Urothelium cell line (cell line): ENCODE data around the gene MSANTD3.
"Not testable (repeated sequence)": the region's sequence is repeated elsewhere in the genome, so short reads cannot be mapped to it uniquely, and the experiment has no call there.

Source experiments
- DNase-seq: peaks from one replicate; pipeline ENCODE4 v3.0.0; 2011; ENCODE audit warnings: low spot score, mixed read lengths
- FAIRE-seq: peaks from 2 replicates; lab custom pipeline; 2011; peaks lifted over from hg19 to GRCh38; lab: Jason Lieb, UNC

Gene MSANTD3, protein sequence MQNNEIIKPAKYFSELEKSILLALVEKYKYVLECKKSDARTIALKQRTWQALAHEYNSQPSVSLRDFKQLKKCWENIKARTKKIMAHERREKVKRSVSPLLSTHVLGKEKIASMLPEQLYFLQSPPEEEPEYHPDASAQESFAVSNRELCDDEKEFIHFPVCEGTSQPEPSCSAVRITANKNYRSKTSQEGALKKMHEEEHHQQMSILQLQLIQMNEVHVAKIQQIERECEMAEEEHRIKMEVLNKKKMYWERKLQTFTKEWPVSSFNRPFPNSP

GRCh38 chr9:100426530-100427365 lies at the start of gene MSANTD3:
MSANTD3 (plus strand) TSS chr9:100427143; CDS start chr9:100441939, 14,796 bp downstream.
- peak; percentile 81 for DNase-seq
- no peak for FAIRE-seq

DNA sequence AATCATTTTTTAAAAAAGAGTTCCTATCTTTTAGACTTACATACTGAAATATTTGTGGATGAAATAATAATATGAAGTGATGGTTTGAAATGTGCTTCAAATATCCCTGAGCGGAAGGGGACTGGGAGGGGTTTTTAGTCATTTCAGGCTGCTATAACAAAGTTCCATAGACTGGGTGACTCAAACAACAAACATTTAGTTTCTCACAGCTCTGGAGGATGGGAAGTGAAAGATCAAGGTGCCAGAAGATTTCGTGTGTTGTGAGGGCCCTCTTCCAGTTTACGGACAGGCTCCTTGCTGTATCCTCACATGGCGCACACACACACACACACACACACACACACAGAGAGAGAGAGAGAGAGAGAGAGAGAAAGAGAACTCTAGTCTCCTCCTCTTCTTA lies 47.1 kb upstream of the MSANTD3 start:
- DNase-seq (peak; percentile 30), FAIRE-seq (no peak)

DNA sequence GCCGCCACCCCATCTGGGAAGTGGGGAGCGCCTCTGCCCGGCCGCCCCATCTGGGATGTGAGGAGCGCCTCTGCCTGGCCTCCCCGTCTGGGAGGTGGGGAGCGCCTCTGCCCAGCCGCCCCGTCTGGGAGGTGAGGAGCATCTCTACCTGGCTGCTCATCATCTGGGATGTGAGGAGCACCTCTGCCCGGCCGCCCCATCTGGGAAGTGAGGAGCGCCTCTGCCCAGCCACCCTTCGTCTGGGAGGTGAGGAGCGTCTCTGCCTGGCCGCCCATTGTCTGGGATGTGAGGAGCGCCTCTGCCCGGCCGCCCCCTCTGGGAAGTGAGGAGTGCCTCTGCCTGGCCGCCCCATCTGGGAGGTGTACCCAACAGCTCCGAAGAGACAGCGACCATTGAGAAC lies 34.0 kb upstream of the MSANTD3 start:
- FAIRE-seq, DNase-seq: not testable (repeated sequence)

DNA sequence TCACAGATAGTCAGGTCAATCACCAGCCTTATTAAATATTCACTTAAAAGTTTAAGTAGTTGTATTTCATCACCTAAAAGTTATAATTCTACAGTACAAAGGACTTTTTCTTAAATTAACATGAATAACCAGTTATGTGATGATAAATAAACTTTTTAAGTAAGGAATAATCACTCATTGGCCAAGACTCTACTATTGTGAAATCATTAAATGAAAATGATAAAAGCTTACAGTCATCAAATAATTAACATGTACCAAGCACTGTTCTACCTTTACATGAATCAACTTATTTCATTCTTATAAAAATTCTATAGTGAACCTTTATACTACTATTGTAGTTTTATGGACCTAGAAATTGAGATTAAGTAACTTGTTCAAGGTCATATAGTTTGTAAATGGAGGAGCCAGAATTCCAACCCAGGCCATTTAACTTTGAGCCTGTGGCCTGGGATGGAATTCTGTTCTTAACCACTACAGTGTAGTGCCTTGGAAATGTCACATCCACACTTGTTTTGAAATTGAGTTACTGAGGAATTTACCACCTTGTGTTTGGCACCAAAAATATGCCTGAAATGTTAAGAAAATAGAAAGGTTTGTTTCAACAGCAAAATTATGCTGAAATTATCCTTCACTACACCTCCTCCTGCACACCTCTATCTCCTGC lies 32.8 kb upstream of the MSANTD3 start:
- FAIRE-seq (no peak), DNase-seq (no peak)

DNA sequence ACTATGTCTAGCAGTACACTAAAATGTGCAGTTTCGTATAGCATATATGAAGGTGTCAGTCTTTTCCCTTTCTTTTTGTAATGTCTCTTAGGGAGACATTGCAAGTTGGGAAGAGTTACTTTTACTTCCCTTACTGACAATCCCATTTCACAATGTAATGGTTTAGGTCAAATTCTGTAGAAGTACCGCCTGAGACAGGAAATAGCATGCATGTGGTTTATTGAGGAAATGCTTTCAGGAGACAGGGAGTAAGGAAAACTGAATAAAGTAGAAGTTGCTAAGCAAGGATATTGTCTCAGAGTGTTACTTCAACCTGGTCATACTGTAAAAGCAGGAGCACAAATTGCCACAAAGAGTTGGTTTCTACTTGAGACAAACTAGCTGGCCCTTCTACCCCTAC lies 32.1 kb upstream of the MSANTD3 start:
- FAIRE-seq: no peak
- no peak for DNase-seq

DNA sequence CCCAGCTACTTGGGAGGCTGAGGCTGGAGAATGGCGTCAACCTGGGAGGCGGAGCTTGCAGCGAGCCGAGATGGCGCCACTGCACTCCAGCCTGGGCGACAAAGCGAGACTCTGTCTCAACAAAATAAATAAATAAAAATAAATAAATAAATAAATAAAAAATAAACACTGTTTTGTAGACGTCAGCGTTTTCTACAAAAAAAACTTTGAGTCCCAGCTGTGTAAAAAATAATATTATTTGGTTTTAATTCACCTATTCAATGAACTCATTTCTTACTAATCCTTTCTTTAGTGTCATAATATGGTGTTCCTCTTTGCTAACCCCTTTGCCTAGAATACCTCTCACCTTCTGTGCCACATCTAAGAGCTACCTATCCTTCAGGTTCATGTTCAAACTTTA lies 30.2 kb upstream of the MSANTD3 start:
- no peak for FAIRE-seq
- DNase-seq: no peak

DNA sequence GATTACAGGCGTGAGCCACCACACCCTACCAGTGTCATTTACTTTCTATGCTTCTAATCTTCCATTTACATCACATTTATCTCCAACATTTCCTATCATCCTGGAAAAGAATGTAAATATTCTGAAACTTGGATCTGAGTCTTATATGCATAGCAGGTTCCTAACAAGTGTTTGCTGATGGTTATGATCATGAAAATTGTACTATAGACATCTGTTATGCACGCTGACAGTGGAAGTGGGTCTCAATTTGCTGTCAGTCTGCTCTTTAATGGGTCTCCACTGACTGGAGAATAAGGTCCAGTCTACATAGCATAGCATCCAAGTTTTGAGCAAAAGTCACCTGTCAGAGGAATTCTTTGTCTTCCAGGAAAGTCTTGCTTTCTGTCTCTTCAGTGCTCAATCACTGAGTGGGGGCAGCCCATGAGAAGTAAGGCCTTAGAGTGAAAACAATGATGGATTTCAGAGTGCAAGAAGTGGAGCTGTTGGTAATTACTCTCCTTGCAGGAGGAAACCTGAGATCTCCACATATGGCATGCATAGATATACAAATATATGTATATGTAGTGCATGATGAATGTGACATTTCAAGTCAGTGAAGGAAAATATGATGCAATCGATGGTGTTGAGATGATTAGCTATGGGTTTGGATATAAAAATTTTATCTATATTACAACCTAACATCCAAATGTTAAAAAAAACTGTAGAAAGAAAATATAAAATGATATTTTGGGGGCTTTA lies 29.2 kb upstream of the MSANTD3 start:
- no peak for FAIRE-seq
- DNase-seq: no peak

DNA sequence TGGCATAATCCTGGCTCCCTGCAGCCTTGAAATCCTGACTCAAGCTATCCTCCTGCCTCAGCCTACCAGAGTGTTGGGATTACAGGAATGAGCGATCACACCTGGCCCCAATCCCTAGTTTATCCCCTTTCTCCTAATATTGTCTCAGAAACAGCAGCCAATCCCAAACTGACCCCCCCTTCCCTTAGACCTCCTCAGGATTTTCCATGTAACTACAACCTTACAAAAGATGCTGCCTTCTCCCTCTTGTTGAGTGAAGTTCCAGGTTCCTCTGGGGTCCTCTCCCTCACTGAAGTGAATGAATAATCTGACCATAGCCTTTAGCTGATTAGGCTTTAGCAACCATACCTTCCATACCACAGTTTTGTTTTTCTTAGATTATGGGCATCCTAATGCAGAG lies 25.9 kb upstream of the MSANTD3 start:
- DNase-seq: no peak
- no peak for FAIRE-seq

DNA sequence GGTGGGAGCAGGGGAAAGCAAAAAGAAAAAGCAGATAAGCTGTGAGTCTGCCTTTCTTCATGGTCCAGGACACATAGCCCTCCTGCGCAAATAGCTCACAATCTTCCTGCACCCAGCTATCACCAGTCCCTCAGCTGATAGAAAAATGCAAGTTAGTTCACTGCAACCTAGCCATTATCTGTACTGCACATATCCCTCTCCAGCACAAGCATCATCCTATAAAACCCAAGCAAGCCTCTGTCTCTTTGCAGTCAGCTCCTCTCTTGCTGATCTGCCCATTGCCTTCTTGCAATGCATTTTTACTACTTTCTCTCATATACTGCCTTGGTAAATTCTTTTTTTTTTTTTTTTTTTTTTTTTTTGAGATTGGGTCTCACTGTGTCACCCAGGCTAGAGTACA lies 20.0 kb upstream of the MSANTD3 start:
- DNase-seq: no peak
- no peak for FAIRE-seq

DNA sequence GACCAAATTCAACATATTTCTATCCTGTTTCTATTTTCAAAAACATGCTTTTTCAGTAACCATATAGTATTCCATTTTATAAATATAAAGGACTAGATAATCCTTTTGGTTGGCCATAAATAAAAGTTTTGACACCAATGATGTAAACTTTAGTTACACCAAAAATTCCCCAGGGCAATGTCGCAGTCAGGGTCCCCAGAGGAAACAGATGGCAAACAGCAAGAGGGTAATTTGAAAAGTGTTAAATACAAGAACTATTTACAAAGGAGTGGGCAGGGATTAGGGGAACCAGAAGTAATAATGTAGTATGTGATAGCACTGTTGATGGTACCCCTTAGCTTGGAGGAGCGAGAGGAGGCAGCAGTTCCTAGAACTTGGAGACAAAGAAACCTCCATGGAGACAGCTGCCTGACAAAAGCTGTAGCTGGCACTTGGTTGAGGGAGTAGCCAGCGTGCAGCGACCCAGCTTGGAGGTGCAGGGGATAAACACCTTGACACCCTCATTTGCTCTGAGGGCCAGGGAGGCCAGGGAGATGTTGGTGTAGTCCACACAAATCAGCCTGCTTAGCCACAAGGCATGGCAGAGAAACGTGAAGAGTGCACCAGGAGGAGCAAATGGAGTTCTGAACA lies 18.3 kb upstream of the MSANTD3 start:
- DNase-seq (no peak), FAIRE-seq (no peak)

DNA sequence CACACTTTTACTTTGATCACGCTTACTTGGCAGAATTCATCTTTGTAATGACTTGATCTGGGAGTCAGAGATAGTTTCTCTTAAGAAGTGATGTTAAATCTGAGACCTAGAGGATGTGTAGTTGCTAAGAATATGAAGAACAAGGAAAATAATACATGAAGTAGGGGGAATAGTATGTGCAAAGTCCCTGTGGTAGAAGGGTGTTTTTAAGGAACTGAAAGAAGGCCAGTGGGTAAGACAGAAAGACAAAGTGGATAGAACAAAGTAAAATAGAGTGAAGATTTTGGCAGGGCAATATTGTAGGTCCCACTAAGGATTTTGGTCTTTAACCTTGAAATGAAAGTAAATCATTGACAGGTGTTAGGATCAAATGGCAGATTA lies 17.8 kb upstream of the MSANTD3 start:
- FAIRE-seq (no peak), DNase-seq (no peak)

GRCh38 chr9:100411472-100412283 lies 15.3 kb upstream of the MSANTD3 start:
- no peak for FAIRE-seq

DNA sequence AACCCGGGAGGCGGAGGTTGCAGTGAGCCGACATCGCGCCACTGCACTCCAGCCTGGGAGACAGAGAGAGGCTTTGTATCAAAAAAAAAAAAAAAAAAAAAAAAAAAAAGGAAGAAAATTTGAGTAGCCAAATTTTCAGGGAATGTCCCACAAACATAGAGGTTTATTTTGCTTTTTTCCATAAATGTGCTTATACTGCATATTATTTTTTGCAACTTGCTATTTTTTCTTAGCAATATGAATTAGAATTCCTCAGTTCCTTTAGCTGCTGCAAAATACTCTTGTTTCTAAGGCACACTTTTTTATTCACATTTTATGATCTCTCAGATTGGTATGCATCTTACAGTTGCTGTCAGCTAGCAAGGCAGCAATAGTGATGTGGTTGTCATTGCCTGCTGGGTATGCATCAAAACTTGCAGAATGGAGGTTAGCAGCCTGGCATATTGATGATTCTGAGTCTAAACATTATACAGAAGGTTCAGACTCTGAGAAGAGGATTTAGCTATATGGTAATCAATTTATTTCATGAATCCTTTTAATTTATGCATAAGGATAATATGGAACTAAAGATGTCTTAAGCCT lies 13.0 kb upstream of the MSANTD3 start:
- no peak for DNase-seq
- no peak for FAIRE-seq

More at GRCh38 chr9:100411472-100412283, 15.3 kb upstream of the MSANTD3 start:
- DNase-seq: peak; percentile 87

DNA sequence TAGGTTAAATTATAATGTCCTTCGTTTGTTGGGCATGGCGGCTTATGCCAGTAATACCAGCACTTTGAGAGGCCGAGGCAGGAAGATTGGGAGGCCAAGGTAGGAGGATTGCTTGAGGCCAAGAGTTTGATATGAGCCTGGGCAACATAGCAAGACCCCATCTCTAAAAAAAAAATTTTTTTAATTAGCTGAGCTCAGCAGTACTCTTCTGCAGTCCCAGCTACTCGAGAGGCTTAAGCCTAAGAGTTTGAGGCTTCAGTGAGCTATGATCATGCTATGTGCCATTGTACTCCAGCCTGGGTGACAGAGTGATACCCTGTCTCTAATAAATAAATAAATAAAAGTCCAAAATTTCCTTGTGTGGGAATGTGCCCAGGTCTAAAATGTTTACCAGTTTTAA lies 9.1 kb upstream of the MSANTD3 start:
- no peak for DNase-seq
- no peak for FAIRE-seq

- no peak for FAIRE-seq
- DNase-seq: no peak
These were observed 7.8 kb upstream of the MSANTD3 start for GRCh38 chr9:100419166-100419565.

DNA sequence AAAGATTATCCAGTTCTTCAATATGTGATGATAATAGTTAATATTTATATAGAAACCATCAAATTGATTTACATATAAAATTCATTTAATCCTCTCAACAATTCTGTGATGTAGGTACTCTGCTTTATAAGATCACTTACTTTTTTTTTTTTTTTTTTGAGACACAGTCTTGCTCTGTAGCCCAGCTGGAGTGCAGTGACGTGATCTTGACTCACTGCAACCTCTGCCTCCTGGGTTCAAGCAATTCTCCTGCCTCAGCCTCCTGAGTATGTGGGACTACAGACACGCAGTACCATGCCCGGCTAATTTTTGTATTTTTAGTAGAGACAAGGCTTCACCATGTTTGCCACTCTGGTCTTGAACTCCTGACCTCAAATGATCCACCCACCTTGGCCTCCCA lies 5.8 kb upstream of the MSANTD3 start:
- DNase-seq, FAIRE-seq: not testable (repeated sequence)

DNA sequence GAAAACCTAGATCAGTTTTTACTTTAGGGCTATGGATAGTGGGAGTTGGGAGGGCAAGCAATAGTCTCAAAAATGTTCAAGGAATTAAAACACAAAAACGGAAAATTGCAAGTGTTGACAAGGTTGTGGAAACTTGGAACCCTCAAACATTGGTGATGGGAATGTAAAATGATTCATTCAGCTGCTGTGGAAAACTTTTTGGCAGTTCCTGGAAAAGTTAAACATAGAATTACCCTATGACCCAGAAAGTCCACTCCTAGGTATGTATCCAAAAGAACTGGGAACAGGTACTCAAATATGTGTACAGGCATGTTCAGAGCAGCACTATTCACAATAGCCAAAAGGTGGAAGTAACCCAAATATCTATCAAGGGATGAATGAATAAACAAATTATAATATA lies 1.2 kb upstream of the MSANTD3 start:
- DNase-seq (no peak), FAIRE-seq (no peak)

DNA sequence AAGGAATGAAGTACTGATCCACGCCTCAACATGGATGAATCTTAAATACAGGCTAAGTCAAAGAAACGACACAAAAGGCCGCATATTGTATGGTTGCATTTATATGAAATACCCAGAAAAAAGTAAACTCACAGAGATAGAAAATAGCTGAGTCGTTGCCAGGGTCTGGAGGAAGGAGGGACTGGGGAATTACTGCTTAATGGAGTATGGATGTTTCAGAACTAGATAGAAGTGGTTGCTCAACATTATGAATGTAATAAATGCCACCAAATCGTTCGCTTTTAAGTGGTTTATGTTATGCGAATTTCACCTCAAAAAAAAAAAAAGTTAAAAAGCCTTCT lies 784 bp upstream of the MSANTD3 start:
- FAIRE-seq: no peak
- DNase-seq: no peak
